T47D (cell line): ENCODE measurements around the gene AXIN2.
"Not testable (repeated sequence)": the region's sequence is repeated elsewhere in the genome, so short reads cannot be mapped to it uniquely, and the experiment has no call there.

ENCODE experiments used
- DNase-seq, 2 experiments: peaks; one replicate each; pipeline versions ENCODE4 v3.0.0 to v3.0.0-alpha.2; 2011 to 2012; ENCODE audit warnings: low read depth in 1 of 2, low spot score in 1 of 2
- JUND ChIP-seq: IDR thresholded peaks from 2 replicates; pipeline ENCODE4 v1.6.1; 2012; ENCODE audit warnings: low read depth
- in situ Hi-C: cut with HindIII; loops from 2 replicates; pipeline ENCODE4 v1.10.0; 2016; ENCODE audit warnings: low sequenced_read_pairs, low pct_unique_long_range_greater_than_20kb

AXIN2 gene

GRCh38 chr17:65523853-65524664 is 37.4 kb downstream of the AXIN2 start:
- TF ChIP-seq JUND: no peak
- no peak for DNase-seq
- in situ Hi-C loops: no loop called here

- DNase-seq: no peak
- in situ Hi-C loops: no loop called here
- TF ChIP-seq JUND: no peak
Observed at GRCh38 chr17:65523411-65523810, 38.0 kb downstream of the AXIN2 start.

- no peak for DNase-seq
- TF ChIP-seq JUND: no peak
- in situ Hi-C loops: no loop called here
Observed at GRCh38 chr17:65522751-65523404, 38.6 kb downstream of the AXIN2 start.

- in situ Hi-C loops: no loop called here
- no peak for DNase-seq
- no peak for TF ChIP-seq JUND
Observed at GRCh38 chr17:65519462-65519861, 42.0 kb downstream of the AXIN2 start.

GRCh38 chr17:65518256-65518655 is 43.2 kb downstream of the AXIN2 start:
- DNase-seq: peak in 1 of 2 experiments; percentile 30
- no peak for TF ChIP-seq JUND
- in situ Hi-C loops: no loop called here

- no peak for DNase-seq
Observed at GRCh38 chr17:65515959-65516948, 45.2 kb downstream of the AXIN2 start.

GRCh38 chr17:65515512-65515911 is 45.9 kb downstream of the AXIN2 start:
- in situ Hi-C loops: no loop called here
- no peak for TF ChIP-seq JUND
- no peak for DNase-seq

More at GRCh38 chr17:65515959-65516948, 45.2 kb downstream of the AXIN2 start:
- no peak for TF ChIP-seq JUND
- in situ Hi-C loops: no loop called here

- in situ Hi-C loops: no loop called here
- no peak for DNase-seq
- no peak for TF ChIP-seq JUND
Observed at GRCh38 chr17:65514541-65514940, 46.9 kb downstream of the AXIN2 start.

GRCh38 chr17:65514082-65514481 is 47.4 kb downstream of the AXIN2 start:
- no peak for TF ChIP-seq JUND
- DNase-seq: no peak
- in situ Hi-C loops: no loop called here

- no peak for TF ChIP-seq JUND
- in situ Hi-C loops: no loop called here
- DNase-seq: no peak
Observed at GRCh38 chr17:65511316-65511715, 50.1 kb downstream of the AXIN2 start.

- TF ChIP-seq JUND: no peak
- in situ Hi-C loops: no loop called here
- no peak for DNase-seq
Observed at GRCh38 chr17:65509032-65509431, 52.4 kb downstream of the AXIN2 start.

- in situ Hi-C loops, DNase-seq: not testable (repeated sequence)
Observed at GRCh38 chr17:65504673-65505072, 56.8 kb downstream of the AXIN2 start.
